HG03457 (cell line): ENCODE data around the gene B4GALT2.

ENCODE experiments used
- ATAC-seq: cut with Tn5 transposase; IDR thresholded peaks from one replicate; pipeline ENCODE4 v1.9.1; 2021; ENCODE audit warnings: moderate number of reproducible peaks; ENCODE audit not compliant: unreplicated experiment

The B4GALT2 gene

GRCh38 chr1:43978551-43979260 is at the start of gene B4GALT2:
Gene B4GALT2, plus strand, starts transcription at chr1:43979210. Its CDS starts 1,951 bp downstream, at chr1:43981161.
- ATAC-seq, result no peak

GRCh38 chr1:43930168-43930948 is 48.7 kb upstream of the B4GALT2 start:
- ATAC-seq, result no peak

- ATAC-seq, result no peak
These were observed 48.1 kb upstream of the B4GALT2 start for GRCh38 chr1:43930949-43931275.

GRCh38 chr1:43931711-43932660 is 47.0 kb upstream of the B4GALT2 start:
- no peak for ATAC-seq

- ATAC-seq, result no peak
These were observed 46.1 kb upstream of the B4GALT2 start for GRCh38 chr1:43932786-43933385.

- ATAC-seq, result no peak
These were observed 45.5 kb upstream of the B4GALT2 start, which contains the start of gene ARTN for GRCh38 chr1:43933386-43934100. Gene ARTN, plus strand, starts transcription at chr1:43933801. Its CDS starts 1,856 bp downstream, at chr1:43935657.

GRCh38 chr1:43934101-43934985 is 44.7 kb upstream of the B4GALT2 start:
- ATAC-seq, result no peak

- ATAC-seq, result no peak
These were observed 44.1 kb upstream of the B4GALT2 start for GRCh38 chr1:43934986-43935324.

GRCh38 chr1:43935711-43936427 is 43.1 kb upstream of the B4GALT2 start:
- ATAC-seq, result no peak

GRCh38 chr1:43936431-43937151 is 42.4 kb upstream of the B4GALT2 start:
- no peak for ATAC-seq

- ATAC-seq, result no peak
These were observed 41.7 kb upstream of the B4GALT2 start for GRCh38 chr1:43937179-43937865.

GRCh38 chr1:43938383-43938782 is 40.6 kb upstream of the B4GALT2 start:
- ATAC-seq, result no peak

GRCh38 chr1:43938892-43939587 is 40.0 kb upstream of the B4GALT2 start:
- ATAC-seq, result no peak

GRCh38 chr1:43942411-43942810 is 36.6 kb upstream of the B4GALT2 start:
- no peak for ATAC-seq

GRCh38 chr1:43944860-43945259 is 34.1 kb upstream of the B4GALT2 start:
- no peak for ATAC-seq

- ATAC-seq, result no peak
These were observed 33.3 kb upstream of the B4GALT2 start for GRCh38 chr1:43945674-43946235.
